Superior temporal gyrus (tissue), 1 donor: ENCODE measurements around the gene C10orf71.

ENCODE experiments used
- DNase-seq: peaks from one replicate; pipeline ENCODE4 v3.0.0-alpha.2; 2016; ENCODE audit errors: extremely low spot score

Gene C10orf71

DNA sequence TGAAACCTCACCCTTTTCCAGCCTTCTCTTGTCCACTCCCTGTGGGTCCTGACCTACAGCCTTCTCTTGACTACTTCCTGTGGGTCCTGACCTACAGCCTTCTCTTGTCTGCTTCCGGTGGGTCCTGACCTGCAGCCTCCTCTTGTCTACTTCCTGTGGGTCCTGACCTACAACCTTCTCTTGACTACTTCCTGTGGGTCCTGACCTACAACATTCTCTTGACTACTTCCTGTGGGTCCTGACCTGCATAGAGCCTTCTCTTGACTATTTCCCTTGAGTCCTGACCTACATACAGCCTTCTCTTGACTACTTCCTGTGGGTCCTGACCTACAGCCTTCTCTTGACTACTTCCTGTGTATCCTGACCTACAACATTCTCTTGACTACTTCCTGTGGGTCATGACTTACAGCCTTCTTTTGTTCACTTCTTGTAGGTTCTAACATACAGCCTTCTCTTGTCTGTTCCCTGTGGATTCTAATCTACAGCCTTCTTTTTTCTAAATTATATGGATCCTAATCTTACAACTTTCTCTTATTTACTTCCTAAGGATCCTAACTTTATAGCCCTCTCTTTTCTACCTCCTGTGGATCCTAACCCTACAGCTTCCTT, 36.5 kb downstream of the C10orf71 start:
- DNase-seq = no peak

DNA sequence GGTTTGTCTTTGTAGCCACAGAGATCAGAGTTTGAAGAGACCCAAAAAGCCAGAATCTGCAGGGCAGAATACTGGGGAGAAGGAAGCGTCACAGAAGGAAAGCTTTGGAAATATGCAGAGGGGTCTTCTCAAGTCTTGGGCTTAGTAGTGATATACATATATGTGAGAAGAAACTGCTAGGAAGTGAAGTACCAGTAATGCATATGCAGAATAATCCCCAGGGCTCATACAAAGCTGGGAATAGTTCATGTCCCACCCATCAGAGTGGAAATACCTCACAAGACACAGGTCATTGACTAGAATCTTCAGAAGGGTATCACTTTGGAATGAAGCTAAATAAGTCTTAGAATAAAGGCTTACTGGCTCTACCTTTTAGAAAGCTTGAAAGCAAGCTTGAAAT, 39.6 kb downstream of the C10orf71 start:
- DNase-seq = no peak

GRCh38 chr10:49344840-49345239, 45.9 kb downstream of the C10orf71 start:
- DNase-seq = no peak

DNA sequence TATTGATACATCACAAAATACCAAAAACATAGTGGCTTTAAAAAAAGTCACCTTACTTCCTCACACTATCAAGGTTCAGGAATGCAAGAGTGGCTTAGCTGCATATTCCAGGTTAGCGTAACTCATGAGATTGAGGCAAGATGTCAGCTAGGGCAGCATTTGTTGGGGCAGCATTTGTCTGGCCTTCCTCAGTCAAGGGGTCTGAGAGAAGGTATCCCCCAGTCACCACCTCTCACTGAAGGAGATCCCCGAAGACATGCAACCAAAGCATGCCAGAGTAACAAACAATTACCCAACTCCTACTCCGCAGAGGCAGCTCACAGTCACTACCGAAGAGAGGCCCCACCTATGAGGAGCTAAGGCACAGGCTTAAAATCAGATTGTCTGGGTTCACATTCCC, 48.4 kb downstream of the C10orf71 start:
- DNase-seq = no peak

DNA sequence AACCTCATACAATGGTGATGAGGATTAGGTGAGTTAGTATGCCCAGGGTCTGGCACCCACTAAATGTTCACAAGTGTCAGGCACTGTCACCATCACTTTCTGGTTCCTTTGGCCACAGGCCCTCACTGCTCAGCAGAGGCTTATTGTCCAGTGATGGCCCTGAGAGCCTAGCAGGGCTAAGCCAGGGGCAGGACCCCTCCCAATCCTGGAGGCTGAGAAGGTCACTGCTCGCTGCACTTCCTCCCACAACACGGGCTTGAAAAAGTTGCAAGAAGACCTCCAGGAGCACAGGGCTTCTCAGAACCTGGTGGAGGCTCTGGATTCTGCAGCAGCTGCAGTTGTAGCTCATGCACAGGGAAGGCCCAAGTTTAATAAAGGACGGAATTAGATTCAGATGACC, 48.9 kb downstream of the C10orf71 start:
- DNase-seq = no peak

GRCh38 chr10:49348593-49348992, 49.6 kb downstream of the C10orf71 start:
- DNase-seq = no peak

- no peak for DNase-seq
These were observed 50.4 kb downstream of the C10orf71 start for GRCh38 chr10:49349390-49349789.

- no peak for DNase-seq
These were observed 51.2 kb downstream of the C10orf71 start for GRCh38 chr10:49350138-49350537.

- no peak for DNase-seq
These were observed 52.0 kb downstream of the C10orf71 start for GRCh38 chr10:49350846-49351532.

GRCh38 chr10:49351669-49352068, 52.7 kb downstream of the C10orf71 start:
- DNase-seq = no peak

- no peak for DNase-seq
These were observed 53.4 kb downstream of the C10orf71 start for GRCh38 chr10:49352323-49352722.

GRCh38 chr10:49353026-49353894, 54.3 kb downstream of the C10orf71 start:
- DNase-seq = no peak

GRCh38 chr10:49353895-49354566, 55.1 kb downstream of the C10orf71 start:
- no peak for DNase-seq

GRCh38 chr10:49354593-49354992, 55.6 kb downstream of the C10orf71 start:
- DNase-seq = no peak

GRCh38 chr10:49355221-49355620, 56.3 kb downstream of the C10orf71 start:
- DNase-seq = no peak

DNA sequence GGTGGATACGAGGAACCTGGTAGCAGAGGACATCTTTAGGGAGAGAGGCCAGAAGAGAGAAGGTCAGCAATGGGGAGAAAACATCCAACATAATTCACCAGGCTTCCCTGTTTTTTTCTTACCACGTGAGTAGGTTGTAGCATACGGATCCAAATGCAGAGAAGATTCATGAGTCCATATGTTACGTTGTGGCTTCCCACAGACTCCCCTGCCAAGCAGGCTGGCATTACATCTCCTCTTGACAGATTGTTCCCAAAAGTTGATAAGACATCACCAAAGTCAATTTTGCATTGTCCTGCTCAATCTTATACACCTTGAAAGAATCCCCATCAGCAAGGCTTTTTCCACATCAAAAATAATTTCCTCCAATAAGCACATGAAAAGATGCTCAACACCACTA, 57.2 kb downstream of the C10orf71 start:
- DNase-seq = no peak

- no peak for DNase-seq
These were observed 58.0 kb downstream of the C10orf71 start for GRCh38 chr10:49356944-49357343.

GRCh38 chr10:49357910-49358309, 58.9 kb downstream of the C10orf71 start:
- DNase-seq = no peak

GRCh38 chr10:49359349-49360270, 60.6 kb downstream of the C10orf71 start:
- no peak for DNase-seq

GRCh38 chr10:49360271-49361177, 61.6 kb downstream of the C10orf71 start:
- DNase-seq = no peak
